Right forelimb (tissue), 1 donor: Measurements from ENCODE around the gene ENAM.
"Not testable (repeated sequence)": the region's sequence is repeated elsewhere in the genome, so short reads cannot be mapped to it uniquely, and the experiment has no call there.

ENCODE experiments used
- DNase-seq: peaks from one replicate; pipeline ENCODE4 v3.0.0-alpha.2; 2018

Gene ENAM

GRCh38 chr4:70680934-70681333 is 52.4 kb downstream of the ENAM start:
- no peak for DNase-seq

GRCh38 chr4:70681704-70682103 is 53.2 kb downstream of the ENAM start:
- no peak for DNase-seq

- DNase-seq, result not testable (repeated sequence)
Observed at GRCh38 chr4:70682142-70682541, 53.6 kb downstream of the ENAM start.

GRCh38 chr4:70687392-70687791 is 58.8 kb downstream of the ENAM start:
- peak; percentile 50 for DNase-seq

GRCh38 chr4:70687821-70688794 is 59.6 kb downstream of the ENAM start, which contains the start of gene UTP3:
Gene UTP3, plus strand, starts transcription at chr4:70688532. Its CDS starts 146 bp downstream, at chr4:70688678.
- peak; percentile 97 for DNase-seq

- DNase-seq, result no peak
Observed at GRCh38 chr4:70688795-70689231, 60.3 kb downstream of the ENAM start.

- DNase-seq, result no peak
Observed at GRCh38 chr4:70691661-70692060, 63.1 kb downstream of the ENAM start.

- not testable (repeated sequence) for DNase-seq
Observed at GRCh38 chr4:70694633-70695032, 66.1 kb downstream of the ENAM start.
